Lower lobe of right lung (tissue), 2 donors: Measurements from ENCODE around the gene HIPK2. TPM values are rescaled to one million over a fixed set of nuclear protein-coding genes. Genes with fewer than 3 reads are reported as not detected.
A peak's percentile ranks its signal among the peaks of the same experiment; 100 is the strongest.

Experiments used
- ATAC-seq, 2 donors: fragments of 200-7000 bp; cut with Tn5 transposase; one replicate each; pipeline ENCODE4 v1.9.1; 2020 to 2022; ENCODE audit warnings: mild to moderate bottlenecking in 2 of 2, moderate library complexity in 2 of 2
- DNase-seq: peaks from one replicate; pipeline ENCODE4 v3.0.0-alpha.2; 2020
- H3K27ac ChIP-seq: fragments of 200-600 bp; one replicate; pipeline ENCODE4 v1.8.0; 2022
- H3K27me3 ChIP-seq: fragments of 200-600 bp; one replicate; pipeline ENCODE4 v1.8.0; 2022; ENCODE audit warnings: low read depth
- H3K36me3 ChIP-seq: fragments of 200-600 bp; one replicate; pipeline ENCODE4 v1.8.0; 2022; ENCODE audit warnings: mild to moderate bottlenecking
- H3K4me1 ChIP-seq: fragments of 200-600 bp; one replicate; pipeline ENCODE4 v1.8.0; 2022
- H3K4me3 ChIP-seq: fragments of 200-600 bp; one replicate; pipeline ENCODE4 v1.8.0; 2022; ENCODE audit warnings: mild to moderate bottlenecking
- H3K9me3 ChIP-seq: fragments of 200-600 bp; one replicate; pipeline ENCODE4 v1.8.0; 2022
- intact Hi-C: fragments of 100-400 bp; cut with DNase I; formaldehyde crosslinking; loops from one replicate; pipeline ENCODE4 v1.11.0; 2022
- total RNA-seq: library from RNA; stranded (reverse); fragmentation: NEBNext Ultra II Directional; extraction: Animal tissue kit (Norgen Biotek cat#: 25700); gene quantifications from one replicate; pipeline ENCODE4 v1.2.1, GENCODE V29; 2021
- TF ChIP-seq, protein P1 (sequence below): fragments of 200-600 bp; IDR thresholded peaks from one replicate; pipeline ENCODE4 v1.8.0; 2022; ENCODE audit warnings: antibody characterized with exemption, mild to moderate bottlenecking
- donor health status: DM: no; HTN: yes; CAD: no; lungs with severe emphysema.

Gene HIPK2
- total RNA-seq, 1 donor from 2014 or later = 81.0 TPM

DNA sequence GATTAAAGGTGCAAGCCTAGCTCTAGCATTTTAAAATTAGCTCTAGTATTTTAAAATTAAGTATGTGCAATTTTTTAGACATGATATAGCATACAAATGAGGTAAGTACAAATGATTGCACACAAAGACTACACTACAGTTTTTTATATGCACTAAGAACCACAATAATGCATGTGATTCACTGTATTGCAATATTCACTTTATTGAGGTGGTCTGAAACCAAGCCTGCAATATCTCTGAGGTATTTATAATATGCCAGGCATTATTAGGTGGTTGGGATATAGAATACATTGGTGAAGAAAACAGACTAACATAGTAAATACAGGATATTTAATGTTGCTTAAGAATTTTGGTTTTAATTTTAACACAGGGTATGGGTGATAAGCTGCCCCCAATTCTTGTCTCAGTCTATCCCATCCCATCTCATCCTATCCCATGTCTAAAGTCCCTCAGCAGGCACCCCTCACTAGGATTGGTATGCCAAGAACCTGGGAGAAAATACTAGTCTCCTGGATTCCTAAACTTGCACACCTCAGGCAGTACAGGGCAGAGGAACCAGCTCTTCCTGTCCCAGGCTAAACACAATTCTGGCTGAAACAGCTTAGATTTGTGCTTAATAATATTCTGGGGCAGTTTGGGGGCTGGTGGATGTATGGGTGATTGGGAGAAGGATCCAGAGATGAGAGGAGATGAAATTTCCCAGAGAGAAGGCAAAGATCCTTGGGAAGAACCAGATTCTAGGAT, 90.4 kb downstream of the HIPK2 start:
- Histone ChIP-seq H3K4me3 (no peak overlapping the region), H3K9me3 (peaks cover 5% of the 10 kb centered on the region), H3K27me3 (no peaks in the 10 kb centered on the region), H3K36me3 (peaks cover 12% of the 10 kb centered on the region), H3K27ac (no peak overlapping the region), H3K4me1 (peaks cover 26% of the 10 kb centered on the region)
- intact Hi-C loops = no loop called here
- DNase-seq (no peak), ATAC-seq (no peak)
- TF ChIP-seq, protein P1, sequence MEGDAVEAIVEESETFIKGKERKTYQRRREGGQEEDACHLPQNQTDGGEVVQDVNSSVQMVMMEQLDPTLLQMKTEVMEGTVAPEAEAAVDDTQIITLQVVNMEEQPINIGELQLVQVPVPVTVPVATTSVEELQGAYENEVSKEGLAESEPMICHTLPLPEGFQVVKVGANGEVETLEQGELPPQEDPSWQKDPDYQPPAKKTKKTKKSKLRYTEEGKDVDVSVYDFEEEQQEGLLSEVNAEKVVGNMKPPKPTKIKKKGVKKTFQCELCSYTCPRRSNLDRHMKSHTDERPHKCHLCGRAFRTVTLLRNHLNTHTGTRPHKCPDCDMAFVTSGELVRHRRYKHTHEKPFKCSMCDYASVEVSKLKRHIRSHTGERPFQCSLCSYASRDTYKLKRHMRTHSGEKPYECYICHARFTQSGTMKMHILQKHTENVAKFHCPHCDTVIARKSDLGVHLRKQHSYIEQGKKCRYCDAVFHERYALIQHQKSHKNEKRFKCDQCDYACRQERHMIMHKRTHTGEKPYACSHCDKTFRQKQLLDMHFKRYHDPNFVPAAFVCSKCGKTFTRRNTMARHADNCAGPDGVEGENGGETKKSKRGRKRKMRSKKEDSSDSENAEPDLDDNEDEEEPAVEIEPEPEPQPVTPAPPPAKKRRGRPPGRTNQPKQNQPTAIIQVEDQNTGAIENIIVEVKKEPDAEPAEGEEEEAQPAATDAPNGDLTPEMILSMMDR = no peak

DNA sequence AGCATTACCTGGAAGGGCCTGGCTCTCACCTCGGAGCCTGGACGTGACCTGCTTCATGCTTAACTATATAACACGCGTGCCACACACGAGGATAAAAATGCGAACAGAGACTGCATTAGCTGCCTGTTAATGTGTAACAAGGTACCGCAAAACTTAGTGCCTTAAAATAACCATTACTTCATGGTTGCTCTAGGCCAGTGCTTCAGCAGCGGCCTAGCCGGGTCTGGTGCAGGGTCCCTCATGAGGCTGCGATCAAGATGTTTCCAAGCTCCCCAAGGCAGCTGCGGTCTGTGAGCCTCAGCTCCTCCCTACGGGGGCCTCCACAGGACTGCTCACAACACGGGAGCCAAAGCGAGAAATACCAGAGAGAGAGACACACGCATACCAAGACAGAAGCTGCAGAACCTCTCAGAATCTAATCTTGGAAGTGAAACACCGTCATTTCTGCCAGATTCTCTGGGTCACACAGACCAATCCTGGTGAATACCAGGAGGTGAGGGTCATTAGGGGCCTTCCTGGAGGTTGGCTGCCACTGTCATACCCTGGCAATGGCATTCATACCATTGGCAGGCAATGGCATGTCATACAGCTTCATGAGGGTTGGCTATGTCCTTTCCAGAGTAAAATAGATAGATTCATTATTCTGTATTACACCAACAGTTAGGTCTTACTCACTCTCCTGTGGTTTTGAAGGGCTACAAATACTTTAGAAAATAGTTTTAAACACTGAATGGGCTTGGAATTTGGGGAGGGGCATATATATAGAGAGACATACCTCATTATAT, 94.5 kb downstream of the HIPK2 start:
- DNase-seq = no peak
- ATAC-seq = no peak

DNA sequence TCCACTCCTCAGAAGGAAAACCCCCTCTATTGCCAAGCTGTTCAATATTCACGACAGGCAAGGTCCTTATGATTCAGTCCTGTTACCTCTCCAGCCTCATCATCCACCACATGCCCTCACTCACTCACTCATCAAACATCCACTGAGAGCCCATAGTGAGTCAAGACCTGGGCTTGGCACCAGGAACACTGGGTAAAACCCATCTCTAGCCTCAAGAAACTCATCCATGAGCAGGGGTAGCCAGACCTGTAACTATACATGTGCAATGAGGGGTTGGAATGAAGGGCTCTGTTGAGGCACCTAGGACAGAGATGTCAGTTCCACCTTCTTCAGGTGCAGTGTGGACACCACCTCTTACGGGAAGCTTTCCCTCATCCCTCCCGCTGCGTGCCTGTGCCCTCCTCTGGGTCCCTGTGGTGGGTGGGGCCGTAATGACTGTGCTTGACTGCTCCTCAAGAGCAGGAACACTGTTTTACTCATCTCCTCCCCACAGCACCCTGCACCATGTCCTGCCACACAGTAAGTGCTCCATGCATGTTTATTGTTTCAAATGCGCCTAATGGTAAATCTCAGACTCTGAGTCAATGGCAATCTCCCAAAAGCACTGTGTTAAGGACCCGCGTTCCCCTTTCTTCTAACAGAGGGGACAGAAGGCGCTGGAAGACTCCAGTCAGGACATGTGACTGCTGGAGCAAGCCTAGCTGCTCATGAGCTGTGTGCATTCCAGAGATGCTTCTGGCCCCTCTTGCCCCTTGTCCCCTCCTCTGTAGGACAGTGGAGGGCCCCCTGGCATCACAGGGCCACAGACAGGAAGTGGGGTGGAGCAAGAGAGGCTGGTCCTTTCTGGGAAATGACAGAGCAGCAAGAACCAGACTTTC, 95.4 kb downstream of the HIPK2 start:
- Histone ChIP-seq H3K4me3 (no peak overlapping the region), H3K9me3 (peaks cover 5% of the 10 kb centered on the region), H3K27me3 (no peaks in the 10 kb centered on the region), H3K27ac (peak overlapping the region; percentile 80), H3K36me3 (no peaks in the 10 kb centered on the region), H3K4me1 (peaks cover 46% of the 10 kb centered on the region)
- TF ChIP-seq, protein P1 = no peak
- no peak for DNase-seq
- ATAC-seq = peak; percentile 28 to 54
- intact Hi-C loops = no loop called here

More for the DNA sequence above, 94.5 kb downstream of the HIPK2 start:
- Histone ChIP-seq H3K4me1 (peaks cover 46% of the 10 kb centered on the region), H3K27ac (peak overlapping the region; percentile 80), H3K9me3 (peaks cover 5% of the 10 kb centered on the region), H3K36me3 (no peaks in the 10 kb centered on the region), H3K27me3 (no peaks in the 10 kb centered on the region), H3K4me3 (no peak overlapping the region)
- intact Hi-C loops = no loop called here
- TF ChIP-seq, protein P1 = no peak

DNA sequence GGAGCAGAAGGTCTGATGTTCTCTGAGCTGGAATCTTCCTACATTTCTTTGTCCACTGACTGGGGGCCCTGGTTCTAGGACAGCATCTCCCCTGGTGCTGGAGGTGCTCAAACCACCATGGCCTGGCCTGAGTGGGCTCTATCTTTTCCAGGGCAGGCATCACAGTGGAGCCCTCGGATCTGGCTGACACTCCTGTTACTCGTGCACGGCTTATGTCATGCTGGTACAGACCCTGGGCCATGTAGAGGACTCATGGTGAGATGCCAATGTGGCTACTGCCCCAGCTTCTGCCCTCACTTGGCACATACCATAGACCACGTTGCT, 96.0 kb downstream of the HIPK2 start:
- Histone ChIP-seq H3K4me3 (no peak overlapping the region), H3K36me3 (no peaks in the 10 kb centered on the region), H3K4me1 (peaks cover 46% of the 10 kb centered on the region), H3K27me3 (no peaks in the 10 kb centered on the region), H3K27ac (peak overlapping the region; percentile 80), H3K9me3 (peaks cover 5% of the 10 kb centered on the region)
- TF ChIP-seq, protein P1 = no peak
- intact Hi-C loops = no loop called here
- ATAC-seq (no peak), DNase-seq (no peak)

DNA sequence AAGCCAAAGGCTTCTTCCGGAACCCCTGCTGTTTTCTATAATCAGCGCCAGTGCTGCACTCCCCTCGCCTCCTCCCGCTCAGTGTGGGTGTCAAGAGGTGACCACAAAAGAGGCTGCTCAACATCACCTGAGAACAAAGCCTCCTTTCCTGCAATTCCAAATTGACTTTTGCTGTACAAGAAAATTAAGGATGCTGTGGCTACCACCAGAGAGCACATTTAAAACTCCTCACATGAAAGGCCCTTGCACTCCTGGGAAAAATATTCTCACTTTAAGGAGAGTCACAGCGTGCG, 96.4 kb downstream of the HIPK2 start:
- no peaks in the 10 kb centered on the region for H3K27me3 ChIP-seq
- peaks cover 5% of the 10 kb centered on the region for H3K9me3 ChIP-seq
- no peak overlapping the region for H3K4me3 ChIP-seq
- TF ChIP-seq, protein P1 = no peak
- H3K27ac ChIP-seq = peak overlapping the region; percentile 80
- H3K36me3 ChIP-seq = no peaks in the 10 kb centered on the region
- intact Hi-C loops = no loop called here
- peaks cover 46% of the 10 kb centered on the region for H3K4me1 ChIP-seq
- DNase-seq = no peak
- ATAC-seq = no peak
